Neural crest cell (in vitro differentiated cells): ENCODE data around the gene LBHD2. TPM values are rescaled to one million over a fixed set of nuclear protein-coding genes. Genes with fewer than 3 reads are reported as not detected.

Experiments used
- DNase-seq: peaks from one replicate; pipeline ENCODE4 v3.0.0; 2021; ENCODE audit warnings: low read depth, mixed read lengths, low spot score
- H3K27ac Mint-ChIP-seq: one replicate; pipeline ENCODE4 v1.8.0; 2021; ENCODE audit warnings: mild to moderate bottlenecking, mixed read lengths; ENCODE audit not compliant: unreplicated experiment
- H3K27me3 Mint-ChIP-seq: 2 replicates; pipeline ENCODE4 v1.8.0; 2021; ENCODE audit warnings: low read depth, mild to moderate bottlenecking, mixed read lengths
- H3K36me3 Mint-ChIP-seq: 2 replicates; pipeline ENCODE4 v1.8.0; 2021; ENCODE audit warnings: low read depth, mild to moderate bottlenecking, mixed read lengths
- H3K4me1 Mint-ChIP-seq: 2 replicates; pipeline ENCODE4 v1.8.0; 2021; ENCODE audit warnings: mixed read lengths
- H3K4me3 Mint-ChIP-seq: one replicate; pipeline ENCODE4 v1.8.0; 2021; ENCODE audit warnings: mild to moderate bottlenecking, mixed read lengths
- H3K9me3 Mint-ChIP-seq: 2 replicates; pipeline ENCODE4 v1.8.0; 2021; ENCODE audit warnings: mixed read lengths
- CTCF ChIP-seq: fragments of 200-600 bp; sonication (generic); conservative IDR thresholded peaks from 2 replicates; pipeline ENCODE4 v1.5.0; 2021; ENCODE audit warnings: antibody characterized with exemption, mild to moderate bottlenecking
- total RNA-seq: library from RNA; stranded (reverse); gene quantifications from 2 replicates; pipeline ENCODE4 v1.2.1, GENCODE V29; 2021

Gene LBHD2
- total RNA-seq, 1 donor from 2014 or later, result not detected

GRCh38 chr14:103064978-103065377 lies 19.0 kb upstream of the LBHD2 start:
- Mint-ChIP-seq H3K27ac (no peak overlapping the region), H3K27me3 (no peaks in the 10 kb centered on the region), H3K36me3 (no peaks in the 10 kb centered on the region), H3K9me3 (no peaks in the 10 kb centered on the region), H3K4me3 (no peak overlapping the region), H3K4me1 (peaks cover 3% of the 10 kb centered on the region)
- no peak for DNase-seq
- no peak for TF ChIP-seq CTCF

- Mint-ChIP-seq H3K4me3 (no peak overlapping the region), H3K9me3 (no peaks in the 10 kb centered on the region)
These were observed 18.1 kb upstream of the LBHD2 start for GRCh38 chr14:103065861-103066260.

DNA sequence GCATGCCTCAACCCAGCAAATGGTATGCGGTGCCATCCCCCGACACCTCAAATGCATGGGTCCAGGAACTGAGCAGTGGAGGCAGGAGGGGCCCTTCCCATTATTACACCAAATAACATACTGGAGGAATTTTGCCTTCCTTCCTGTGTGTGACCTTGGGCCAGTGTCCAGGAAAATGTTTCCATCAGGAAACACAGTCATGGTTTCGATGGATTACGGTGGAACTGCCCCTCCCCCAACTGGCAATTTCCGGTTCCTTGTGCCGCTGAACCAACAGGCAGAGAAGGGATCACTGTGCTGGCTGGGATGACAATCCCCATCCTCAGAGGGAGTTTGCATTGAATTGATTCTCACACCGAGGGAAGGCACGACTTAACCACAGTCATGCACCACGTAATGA lies 17.6 kb upstream of the LBHD2 start:
- Mint-ChIP-seq H3K4me1 (no peaks in the 10 kb centered on the region), H3K9me3 (no peaks in the 10 kb centered on the region), H3K27me3 (no peaks in the 10 kb centered on the region), H3K4me3 (no peak overlapping the region), H3K36me3 (no peaks in the 10 kb centered on the region), H3K27ac (no peak overlapping the region)
- no peak for TF ChIP-seq CTCF
- no peak for DNase-seq

More at GRCh38 chr14:103065861-103066260, 18.1 kb upstream of the LBHD2 start:
- no peak for TF ChIP-seq CTCF
- DNase-seq, result no peak
- Mint-ChIP-seq H3K27me3 (no peaks in the 10 kb centered on the region), H3K4me1 (no peaks in the 10 kb centered on the region), H3K36me3 (no peaks in the 10 kb centered on the region), H3K27ac (no peak overlapping the region)

- TF ChIP-seq CTCF, result no peak
- Mint-ChIP-seq H3K4me3 (no peak overlapping the region), H3K4me1 (no peaks in the 10 kb centered on the region), H3K27ac (no peak overlapping the region), H3K36me3 (no peaks in the 10 kb centered on the region), H3K9me3 (no peaks in the 10 kb centered on the region), H3K27me3 (no peaks in the 10 kb centered on the region)
- DNase-seq, result no peak
These were observed 16.6 kb upstream of the LBHD2 start for GRCh38 chr14:103067231-103067954.

DNA sequence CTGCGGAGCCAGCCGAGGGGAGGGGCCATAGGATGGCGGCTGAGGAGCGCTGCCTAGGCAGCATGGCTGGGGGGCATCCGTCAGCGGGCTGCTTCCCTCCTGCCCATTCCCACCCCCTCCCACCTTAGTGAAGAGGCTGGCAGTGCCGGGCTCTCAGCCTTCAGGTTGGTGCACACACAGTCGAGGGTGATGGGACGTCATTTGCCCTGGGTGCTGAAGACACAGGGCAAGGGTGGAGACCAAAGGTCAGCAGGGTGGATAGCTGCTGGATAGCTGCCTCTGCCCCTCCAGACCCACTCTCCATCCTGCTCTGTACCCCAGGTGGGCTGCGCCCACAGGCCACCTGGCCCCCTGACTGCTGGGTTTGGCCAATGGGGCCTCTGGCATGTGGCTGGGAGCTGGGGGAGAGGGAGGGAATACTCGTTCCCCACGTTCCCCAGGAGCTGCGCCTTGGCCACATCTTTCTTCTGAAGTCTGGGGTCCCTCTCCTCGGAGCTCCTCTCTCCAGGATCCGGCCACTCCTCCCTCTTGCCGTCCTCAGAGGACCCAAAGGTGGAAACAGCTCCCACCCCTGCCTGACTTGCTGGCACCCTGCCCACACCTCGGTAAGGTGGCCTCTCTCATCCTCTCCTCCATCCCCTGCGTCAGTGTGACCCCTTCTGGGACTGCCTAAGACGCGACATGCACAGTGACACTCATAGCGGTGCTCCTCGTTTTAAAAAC lies 15.5 kb upstream of the LBHD2 start:
- no peak overlapping the region for H3K4me3 Mint-ChIP-seq
- TF ChIP-seq CTCF, result no peak
- no peak for DNase-seq
- no peaks in the 10 kb centered on the region for H3K4me1 Mint-ChIP-seq
- no peaks in the 10 kb centered on the region for H3K27me3 Mint-ChIP-seq
- H3K36me3 Mint-ChIP-seq, result no peaks in the 10 kb centered on the region
- H3K9me3 Mint-ChIP-seq, result no peaks in the 10 kb centered on the region
- H3K27ac Mint-ChIP-seq, result no peak overlapping the region
